Measurements from ENCODE around the gene CNTN5.

Gene CNTN5

GRCh38 chr11:100383357-100383865 lies 1362.7 kb downstream of the CNTN5 start:
- no peak for DNase-seq (ENCODE audit: insufficient read length, low spot score)
- FAIRE-seq = no peak
- no peak for TF ChIP-seq CTCF (IDR thresholded peaks at IDR 0.05; ENCODE audit: insufficient read depth, missing control alignments)

GRCh38 chr11:100396266-100396665 lies 1375.5 kb downstream of the CNTN5 start:
- no peak for TF ChIP-seq CTCF (IDR thresholded peaks at IDR 0.05; ENCODE audit: insufficient read depth, missing control alignments)
- FAIRE-seq = no peak
- DNase-seq (ENCODE audit: insufficient read length, low spot score) = no peak

- no peak for FAIRE-seq
- no peak for TF ChIP-seq CTCF (IDR thresholded peaks at IDR 0.05; ENCODE audit: insufficient read depth, missing control alignments)
- DNase-seq (ENCODE audit: insufficient read length, low spot score) = no peak
These were observed 1376.7 kb downstream of the CNTN5 start for GRCh38 chr11:100397401-100397800.

GRCh38 chr11:100403816-100404215 lies 1383.1 kb downstream of the CNTN5 start:
- TF ChIP-seq CTCF (IDR thresholded peaks at IDR 0.05; ENCODE audit: insufficient read depth, missing control alignments) = no peak
- FAIRE-seq = no peak
- DNase-seq (ENCODE audit: insufficient read length, low spot score) = no peak

GRCh38 chr11:100404907-100405306 lies 1384.2 kb downstream of the CNTN5 start:
- DNase-seq (ENCODE audit: insufficient read length, low spot score) (no peak), FAIRE-seq (no peak)
- TF ChIP-seq CTCF (IDR thresholded peaks at IDR 0.05; ENCODE audit: insufficient read depth, missing control alignments) = no peak
